NT2/D1 (cell line): ENCODE results near the gene CCR6.

Experiments
- DNase-seq: peaks from one replicate; pipeline ENCODE4 v3.0.0-alpha.2; 2011; ENCODE audit warnings: low read depth, low spot score
- H3K27me3 ChIP-seq: 2 replicates; pipeline ENCODE4 v1.6.0; 2011; ENCODE audit warnings: mild to moderate bottlenecking; ENCODE audit not compliant: insufficient read length, insufficient read depth
- H3K36me3 ChIP-seq: 2 replicates; pipeline ENCODE4 v1.6.1; 2011; ENCODE audit warnings: mild to moderate bottlenecking, low read length, mixed read lengths; ENCODE audit not compliant: insufficient read depth, insufficient read length
- H3K4me1 ChIP-seq: 2 replicates; pipeline ENCODE4 v1.5.1; 2011; ENCODE audit not compliant: insufficient read depth, insufficient read length
- H3K4me3 ChIP-seq: 2 replicates; pipeline ENCODE4 v1.5.1; 2011; ENCODE audit warnings: low read depth; ENCODE audit not compliant: insufficient read length
- H3K9ac ChIP-seq: 2 replicates; pipeline ENCODE4 v1.6.0; 2011; ENCODE audit warnings: low read depth; ENCODE audit not compliant: insufficient read length
- H3K9me3 ChIP-seq: 2 replicates; pipeline ENCODE4 v1.5.1; 2011; ENCODE audit warnings: mild to moderate bottlenecking, low read length; ENCODE audit not compliant: insufficient read depth
- SUZ12 ChIP-seq: IDR thresholded peaks from 2 replicates; pipeline ENCODE4 v1.6.1; 2011; ENCODE audit not compliant: insufficient read length, insufficient read depth; ENCODE audit errors: extremely low read depth
- YY1 ChIP-seq: IDR thresholded peaks from 2 replicates; pipeline ENCODE4 v1.6.1; 2011; ENCODE audit not compliant: insufficient read length, insufficient read depth
- ZNF274 ChIP-seq: IDR thresholded peaks from 2 replicates; pipeline ENCODE4 v1.6.1; 2011; ENCODE audit warnings: mild to moderate bottlenecking, low read depth, low read length

CCR6 gene

GRCh38 chr6:167089243-167090142, 33.4 kb upstream of the CCR6 start:
- Histone ChIP-seq H3K27me3 (no peaks in the 10 kb centered on the region), H3K9ac (no peak overlapping the region), H3K4me3 (no peak overlapping the region), H3K36me3 (no peaks in the 10 kb centered on the region), H3K4me1 (no peaks in the 10 kb centered on the region), H3K9me3 (peaks cover 11% of the 10 kb centered on the region)
- DNase-seq, result no peak
- TF ChIP-seq ZNF274, result no peak
- no peak for TF ChIP-seq SUZ12
- no peak for TF ChIP-seq YY1

GRCh38 chr6:167090171-167090570, 32.7 kb upstream of the CCR6 start:
- no peaks in the 10 kb centered on the region for H3K27me3 ChIP-seq
- no peak for TF ChIP-seq ZNF274
- no peak for TF ChIP-seq SUZ12
- no peak for TF ChIP-seq YY1
- peaks cover 11% of the 10 kb centered on the region for H3K9me3 ChIP-seq
- no peaks in the 10 kb centered on the region for H3K36me3 ChIP-seq
- H3K4me3 ChIP-seq, result no peak overlapping the region
- no peaks in the 10 kb centered on the region for H3K4me1 ChIP-seq
- no peak overlapping the region for H3K9ac ChIP-seq
- no peak for DNase-seq

GRCh38 chr6:167091026-167091804, 31.7 kb upstream of the CCR6 start:
- Histone ChIP-seq H3K27me3 (no peaks in the 10 kb centered on the region), H3K4me3 (no peak overlapping the region), H3K9ac (no peak overlapping the region), H3K9me3 (peaks cover 11% of the 10 kb centered on the region), H3K36me3 (no peaks in the 10 kb centered on the region), H3K4me1 (no peaks in the 10 kb centered on the region)
- DNase-seq, result no peak
- no peak for TF ChIP-seq YY1
- no peak for TF ChIP-seq ZNF274
- no peak for TF ChIP-seq SUZ12

GRCh38 chr6:167091805-167092107, 31.1 kb upstream of the CCR6 start:
- DNase-seq, result no peak
- H3K27me3 ChIP-seq, result no peaks in the 10 kb centered on the region
- H3K4me1 ChIP-seq, result no peaks in the 10 kb centered on the region
- TF ChIP-seq YY1 (no peak), SUZ12 (no peak), ZNF274 (no peak)
- H3K4me3 ChIP-seq, result no peak overlapping the region
- H3K9me3 ChIP-seq, result peaks cover 7% of the 10 kb centered on the region
- H3K36me3 ChIP-seq, result no peaks in the 10 kb centered on the region
- H3K9ac ChIP-seq, result no peak overlapping the region

GRCh38 chr6:167092672-167093339, 30.1 kb upstream of the CCR6 start:
- TF ChIP-seq YY1 (no peak), ZNF274 (no peak), SUZ12 (no peak)
- Histone ChIP-seq H3K4me1 (no peaks in the 10 kb centered on the region), H3K9ac (no peak overlapping the region), H3K36me3 (no peaks in the 10 kb centered on the region), H3K4me3 (no peak overlapping the region), H3K27me3 (no peaks in the 10 kb centered on the region), H3K9me3 (no peaks in the 10 kb centered on the region; the same call in 1 of the 2 replicates)
- DNase-seq, result no peak

- no peaks in the 10 kb centered on the region for H3K27me3 ChIP-seq
- TF ChIP-seq ZNF274 (no peak), SUZ12 (no peak), YY1 (no peak)
- no peak overlapping the region for H3K9ac ChIP-seq
- no peaks in the 10 kb centered on the region for H3K36me3 ChIP-seq
- DNase-seq, result no peak
- H3K9me3 ChIP-seq, result no peaks in the 10 kb centered on the region
- H3K4me3 ChIP-seq, result no peak overlapping the region
- H3K4me1 ChIP-seq, result peaks cover under 1% of the 10 kb centered on the region
Observed at GRCh38 chr6:167093406-167093921, 29.4 kb upstream of the CCR6 start.

- no peaks in the 10 kb centered on the region for H3K36me3 ChIP-seq
- H3K4me3 ChIP-seq, result no peak overlapping the region
- DNase-seq, result no peak
- H3K4me1 ChIP-seq, result peaks cover 5% of the 10 kb centered on the region
- no peak overlapping the region for H3K9ac ChIP-seq
- TF ChIP-seq YY1 (no peak), SUZ12 (no peak), ZNF274 (no peak)
- no peaks in the 10 kb centered on the region for H3K27me3 ChIP-seq
- H3K9me3 ChIP-seq, result no peaks in the 10 kb centered on the region
Observed at GRCh38 chr6:167093922-167094432, 28.9 kb upstream of the CCR6 start.
